Measurements from ENCODE around the gene AP1AR.
"Not testable (repeated sequence)": the region's sequence is repeated elsewhere in the genome, so short reads cannot be mapped to it uniquely, and the experiment has no call there.

Gene AP1AR

DNA sequence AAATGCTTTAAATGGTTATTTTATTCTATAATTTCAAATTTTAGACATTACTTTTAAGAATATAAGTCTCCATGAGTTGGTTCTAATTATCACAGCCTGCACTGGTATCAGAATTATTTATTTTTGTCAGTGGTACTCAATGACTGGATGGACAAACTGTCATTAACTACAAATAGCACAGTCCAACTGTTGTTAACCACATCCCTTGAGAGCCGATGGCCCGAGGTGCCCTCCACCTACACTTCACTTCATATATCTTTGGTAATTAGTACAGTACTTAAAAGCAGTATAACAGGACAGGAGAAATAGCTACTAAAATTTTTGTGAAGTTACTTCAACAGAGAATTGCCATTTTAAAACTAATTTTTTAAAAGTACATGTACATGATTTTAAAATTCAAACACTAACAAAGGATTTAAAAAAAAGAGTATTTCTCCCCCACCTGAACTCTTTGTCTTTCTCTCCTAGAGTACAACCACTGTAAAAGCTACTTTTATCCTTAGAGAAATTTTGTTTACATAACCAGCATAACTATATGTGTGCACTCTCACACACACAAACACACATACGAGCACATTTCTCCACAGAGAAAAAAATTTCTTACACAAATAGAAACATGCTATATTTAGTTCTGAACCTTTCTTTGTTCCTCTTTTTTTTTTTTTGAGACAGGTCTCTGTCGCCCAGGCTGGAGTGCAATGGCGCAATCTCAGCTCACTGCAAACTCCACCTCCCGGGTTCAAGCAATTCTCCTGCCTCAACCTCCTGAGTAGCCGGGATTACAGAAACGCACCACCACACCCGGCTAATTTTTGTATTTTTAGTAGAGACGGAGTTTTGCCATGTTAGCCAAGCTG lies 47.7 kb downstream of the AP1AR start:
- no peak for DNase-seq (ENCODE audit: low read depth)

DNA sequence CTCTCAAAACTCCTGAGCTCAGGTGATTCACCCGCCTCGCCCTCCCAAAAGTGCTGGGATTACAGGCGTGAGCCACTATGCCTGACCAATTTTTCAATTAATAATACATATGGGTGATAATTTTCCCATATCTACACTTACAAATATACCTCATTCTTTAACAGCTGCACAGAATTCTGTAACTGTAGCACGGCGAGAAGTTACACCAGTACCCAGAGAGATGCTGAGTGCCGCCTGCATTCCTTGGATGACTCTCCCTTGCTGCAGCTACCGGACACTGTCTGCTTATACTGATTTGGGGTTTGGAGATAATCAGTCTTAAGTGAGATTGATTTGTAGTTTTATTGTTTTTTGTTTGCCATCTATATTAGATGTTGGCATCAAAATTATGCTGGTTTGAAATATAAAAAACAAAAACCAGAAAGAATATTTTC lies 48.3 kb downstream of the AP1AR start:
- DNase-seq (ENCODE audit: low read depth) = no peak

DNA sequence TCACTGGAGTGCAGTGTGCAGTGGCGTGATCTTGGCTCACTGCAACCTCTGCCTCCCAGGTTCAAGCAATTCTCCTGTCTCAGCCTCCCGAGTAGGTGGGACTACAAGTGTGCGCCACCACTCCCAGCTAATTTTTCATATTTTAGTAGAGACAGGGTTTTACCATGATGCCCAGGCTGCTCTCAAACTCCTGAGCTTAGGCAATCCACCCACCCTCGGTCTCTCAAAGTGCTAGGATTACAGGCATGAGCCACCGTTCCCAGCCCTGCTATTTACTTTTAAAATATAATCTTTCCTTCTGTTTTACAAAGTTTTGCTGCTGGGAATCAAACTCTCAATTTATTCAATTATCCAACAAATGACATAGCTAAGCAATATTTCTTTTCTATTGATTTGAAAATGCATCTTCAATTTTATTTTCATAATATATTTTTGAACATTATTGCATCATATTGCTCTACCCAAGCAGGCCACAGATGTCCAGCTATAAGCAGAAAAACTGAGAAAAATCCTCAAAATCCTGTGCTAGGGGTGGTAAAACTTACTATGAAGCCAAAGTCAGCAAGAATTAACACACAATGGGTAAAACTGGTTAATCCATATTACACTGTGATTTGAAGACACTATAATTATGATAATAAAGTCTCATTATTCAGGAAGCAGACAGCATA lies 48.9 kb downstream of the AP1AR start:
- DNase-seq (ENCODE audit: low read depth) = no peak

DNA sequence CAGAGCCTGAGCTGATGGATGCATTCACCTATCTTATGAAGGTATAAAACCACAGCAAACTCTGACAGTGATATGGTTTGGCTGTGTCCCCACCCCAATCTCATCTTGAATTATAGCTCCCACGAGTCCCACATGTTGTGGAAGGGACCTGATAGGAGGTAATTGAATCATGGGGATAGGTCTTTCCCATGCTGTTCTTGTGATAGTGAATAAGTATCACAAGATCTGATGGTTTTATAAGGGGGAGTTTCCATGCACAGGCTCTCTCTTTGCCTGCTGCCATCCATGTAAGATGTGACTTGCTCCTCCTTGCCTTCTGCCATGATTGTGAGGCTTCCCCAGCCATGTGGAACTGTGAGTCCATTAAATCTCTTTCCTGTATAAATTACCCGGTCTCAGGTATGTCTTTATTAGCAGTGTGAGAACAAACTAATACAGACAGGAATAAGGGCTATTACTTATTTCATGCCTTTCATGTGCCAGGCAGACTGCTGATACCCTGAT lies 50.4 kb downstream of the AP1AR start:
- DNase-seq (ENCODE audit: low read depth) = not testable (repeated sequence)

DNA sequence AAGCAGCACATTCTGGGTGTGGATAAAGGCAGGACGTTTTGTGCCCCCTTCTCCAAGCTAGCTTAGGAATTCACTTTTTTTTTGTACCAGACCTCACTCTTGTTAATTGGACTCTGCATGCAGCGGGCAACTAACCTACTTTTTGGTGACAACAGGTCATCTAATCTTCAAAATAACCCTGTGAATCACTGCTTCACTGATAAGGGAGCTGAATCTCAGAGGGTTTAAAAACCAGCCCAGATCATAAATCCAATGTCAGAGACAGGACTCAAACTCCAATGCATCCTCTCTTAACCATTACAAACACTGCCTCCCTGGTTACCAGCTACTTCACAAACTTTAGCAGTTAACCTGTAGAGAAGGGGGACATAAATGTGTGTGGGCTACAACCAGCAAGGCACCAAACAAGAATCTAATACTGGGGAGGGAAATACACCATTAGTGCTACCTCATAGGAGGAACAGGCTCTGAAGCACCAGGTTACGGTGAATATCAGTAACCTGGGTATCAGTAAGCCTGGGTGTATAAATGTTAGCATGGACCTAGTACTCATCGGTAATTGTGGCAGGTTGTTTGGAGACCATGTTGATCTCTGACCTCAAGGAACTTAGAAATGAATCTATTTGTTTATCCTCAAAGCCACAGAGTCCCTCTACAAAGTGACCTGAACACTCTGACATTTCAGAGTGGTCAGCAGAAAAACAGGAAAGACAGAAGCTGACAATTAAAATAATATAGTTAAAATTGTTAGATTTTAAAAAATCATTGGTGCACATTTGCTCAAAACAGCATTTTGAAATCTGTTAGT lies 51.5 kb downstream of the AP1AR start:
- no peak for DNase-seq (ENCODE audit: low read depth)

DNA sequence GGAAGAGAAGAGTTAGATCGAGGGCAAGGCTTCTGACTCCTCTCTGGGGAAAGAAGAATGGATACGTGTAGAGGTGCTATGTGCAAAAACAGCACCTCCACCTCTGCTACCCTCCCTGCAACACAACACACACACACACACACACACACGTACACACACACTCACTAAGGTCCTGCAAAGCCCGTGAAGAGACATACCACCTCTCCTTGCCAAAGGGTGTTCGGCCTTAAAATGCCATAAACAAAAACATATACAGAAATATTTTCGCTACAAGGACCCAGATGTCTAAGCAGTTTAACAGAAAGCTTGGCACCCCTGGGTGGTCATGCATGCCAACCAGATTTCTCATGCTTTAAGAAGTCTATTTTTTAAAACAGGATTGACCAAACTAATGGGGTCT lies 52.6 kb downstream of the AP1AR start:
- no peak for DNase-seq (ENCODE audit: low read depth)

DNA sequence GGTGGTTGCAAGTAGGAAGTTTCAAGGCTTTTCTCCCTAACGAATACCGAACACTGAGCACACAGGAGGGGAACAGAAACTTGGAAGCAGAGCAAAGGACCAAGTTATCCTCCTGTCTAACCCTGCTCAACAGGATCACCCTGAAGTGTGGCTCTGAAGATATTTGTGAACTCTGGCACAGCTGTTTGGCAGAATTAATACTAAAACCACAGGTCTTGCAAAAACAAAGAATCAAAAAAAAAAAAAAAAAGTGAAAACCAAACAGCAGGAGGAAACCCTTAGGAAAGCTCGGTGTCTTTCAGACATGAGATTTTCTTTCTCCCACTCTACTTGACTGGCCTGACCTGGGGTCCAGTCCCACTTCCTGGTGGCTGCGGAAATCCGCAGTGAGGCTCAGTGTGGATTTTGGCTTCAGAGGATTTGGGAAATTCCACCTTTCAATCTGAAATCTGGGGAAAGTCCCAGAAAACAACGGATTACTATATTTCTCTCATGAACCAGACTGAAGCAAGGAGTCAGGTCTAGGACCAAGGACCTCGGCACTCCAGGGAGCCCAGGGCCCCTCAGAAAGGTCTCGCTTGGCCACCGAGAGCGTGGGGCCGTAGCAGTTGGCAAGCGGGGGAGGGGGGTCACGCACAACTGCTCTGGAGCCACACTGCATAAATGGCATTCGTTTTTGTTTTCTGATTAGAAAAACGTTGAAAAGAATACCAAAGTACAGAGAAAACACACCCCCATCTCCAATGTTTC lies 53.2 kb downstream of the AP1AR start:
- DNase-seq (ENCODE audit: low read depth) = no peak

DNA sequence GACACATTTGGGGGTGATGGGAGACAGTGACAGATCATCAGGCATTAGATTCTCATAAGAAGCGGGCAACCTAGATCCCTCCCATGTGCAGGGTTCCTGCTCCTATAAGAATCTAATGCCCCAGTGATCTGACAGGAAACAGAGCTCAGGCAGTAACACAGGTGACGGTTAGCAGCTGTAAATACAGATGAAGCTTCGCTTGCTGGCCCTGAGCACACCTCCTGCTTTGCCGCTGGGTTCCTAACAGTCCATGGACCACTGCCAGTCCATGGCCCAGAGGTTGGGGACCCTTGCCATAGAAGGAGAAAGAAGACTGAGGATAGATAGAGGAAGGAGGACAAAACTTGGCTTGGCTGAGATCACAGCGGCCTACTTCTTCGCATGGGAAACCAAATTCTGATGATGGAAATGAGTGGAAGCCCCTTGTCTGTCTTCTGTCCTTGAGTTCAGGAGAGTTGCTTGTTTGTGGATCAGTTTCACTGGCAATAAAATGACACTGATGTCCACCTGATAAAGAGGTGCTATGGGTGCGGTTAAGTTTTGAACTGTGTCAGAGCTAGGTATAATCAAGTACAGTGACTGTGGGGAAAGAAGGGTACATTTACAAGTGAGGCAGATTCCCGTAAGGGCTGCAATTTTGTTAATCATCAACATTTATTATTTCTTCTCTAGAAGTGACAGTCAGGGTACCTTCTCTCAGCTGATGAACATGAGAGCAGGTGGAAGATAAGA lies 55.8 kb downstream of the AP1AR start:
- DNase-seq (ENCODE audit: low read depth) = no peak

DNA sequence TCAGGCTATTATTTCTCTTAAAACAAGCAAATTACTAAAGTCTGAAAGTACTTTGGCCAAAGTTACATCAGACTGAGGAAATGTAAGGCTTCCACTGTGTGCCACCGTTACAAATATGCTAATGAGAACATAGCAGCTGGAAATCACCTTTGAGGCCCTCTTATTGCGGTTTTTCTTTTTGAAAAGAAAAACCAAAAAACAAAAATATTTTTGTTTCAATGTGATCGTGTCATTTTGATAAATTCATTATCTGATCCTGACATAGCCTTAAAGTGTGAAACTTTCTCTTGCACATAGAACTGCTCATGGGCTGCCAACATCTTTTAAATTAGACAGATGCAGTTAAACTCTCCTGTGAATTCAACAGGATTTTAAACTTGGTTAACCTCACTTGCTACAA lies 56.9 kb downstream of the AP1AR start:
- no peak for DNase-seq (ENCODE audit: low read depth)

DNA sequence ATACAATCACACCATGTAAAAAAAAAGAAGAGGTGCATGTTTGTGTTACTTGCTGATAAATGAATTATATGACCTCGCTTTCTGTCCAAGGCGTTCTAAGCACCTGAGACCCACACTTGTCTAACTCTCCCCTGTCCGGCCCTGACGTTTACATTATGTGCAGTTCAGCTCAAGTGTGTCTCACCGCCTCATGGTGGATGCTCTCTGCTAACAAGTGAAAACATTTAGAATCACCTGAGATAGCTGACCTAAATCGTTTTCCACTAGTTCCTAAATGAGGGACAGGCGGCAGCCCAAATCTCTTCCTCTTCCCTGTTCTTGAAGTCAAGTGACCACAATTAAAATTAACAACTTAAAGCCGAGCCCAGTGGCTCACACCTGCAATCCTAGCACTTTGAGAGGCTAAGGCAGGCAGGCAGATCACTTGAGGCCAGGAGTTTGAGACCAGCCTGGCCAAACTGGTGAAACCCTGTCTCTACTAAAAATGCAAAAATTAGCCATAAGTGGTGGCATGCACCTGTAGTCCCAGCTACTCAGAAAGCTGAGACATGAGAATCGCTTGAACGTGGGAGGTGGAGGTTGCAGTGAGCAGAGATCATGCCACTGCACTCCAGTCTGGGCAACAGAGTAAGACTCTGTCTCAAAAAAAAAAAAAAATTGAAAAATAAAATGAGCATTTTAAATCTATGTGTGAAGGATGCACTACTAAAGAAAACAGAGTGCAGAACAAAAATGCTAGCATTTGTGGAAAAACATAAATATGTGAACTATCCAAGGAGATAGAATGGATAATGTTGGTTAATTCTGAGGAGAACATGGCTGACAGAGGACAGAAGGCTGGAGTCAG lies 58.0 kb downstream of the AP1AR start:
- DNase-seq (ENCODE audit: low read depth) = no peak

DNA sequence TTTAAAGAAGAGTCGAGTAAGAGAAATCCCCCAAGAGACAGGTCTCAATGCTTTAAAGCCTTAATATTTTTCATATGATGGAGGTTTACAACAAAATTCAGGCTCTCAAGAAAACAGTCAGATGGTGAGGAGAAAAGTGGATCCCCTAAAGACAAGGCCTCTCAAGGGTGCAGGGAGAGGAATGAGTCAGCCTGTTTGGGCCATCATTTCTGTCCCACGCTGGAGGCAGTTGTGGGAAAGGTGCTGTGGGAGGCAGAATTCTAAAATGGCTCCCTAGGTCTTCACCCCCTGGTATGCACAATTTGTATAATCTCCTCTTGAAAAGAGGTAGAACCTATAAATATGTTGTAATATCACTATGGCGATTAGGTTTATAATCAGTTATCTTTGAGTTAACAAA lies 58.8 kb downstream of the AP1AR start:
- no peak for DNase-seq (ENCODE audit: low read depth)

DNA sequence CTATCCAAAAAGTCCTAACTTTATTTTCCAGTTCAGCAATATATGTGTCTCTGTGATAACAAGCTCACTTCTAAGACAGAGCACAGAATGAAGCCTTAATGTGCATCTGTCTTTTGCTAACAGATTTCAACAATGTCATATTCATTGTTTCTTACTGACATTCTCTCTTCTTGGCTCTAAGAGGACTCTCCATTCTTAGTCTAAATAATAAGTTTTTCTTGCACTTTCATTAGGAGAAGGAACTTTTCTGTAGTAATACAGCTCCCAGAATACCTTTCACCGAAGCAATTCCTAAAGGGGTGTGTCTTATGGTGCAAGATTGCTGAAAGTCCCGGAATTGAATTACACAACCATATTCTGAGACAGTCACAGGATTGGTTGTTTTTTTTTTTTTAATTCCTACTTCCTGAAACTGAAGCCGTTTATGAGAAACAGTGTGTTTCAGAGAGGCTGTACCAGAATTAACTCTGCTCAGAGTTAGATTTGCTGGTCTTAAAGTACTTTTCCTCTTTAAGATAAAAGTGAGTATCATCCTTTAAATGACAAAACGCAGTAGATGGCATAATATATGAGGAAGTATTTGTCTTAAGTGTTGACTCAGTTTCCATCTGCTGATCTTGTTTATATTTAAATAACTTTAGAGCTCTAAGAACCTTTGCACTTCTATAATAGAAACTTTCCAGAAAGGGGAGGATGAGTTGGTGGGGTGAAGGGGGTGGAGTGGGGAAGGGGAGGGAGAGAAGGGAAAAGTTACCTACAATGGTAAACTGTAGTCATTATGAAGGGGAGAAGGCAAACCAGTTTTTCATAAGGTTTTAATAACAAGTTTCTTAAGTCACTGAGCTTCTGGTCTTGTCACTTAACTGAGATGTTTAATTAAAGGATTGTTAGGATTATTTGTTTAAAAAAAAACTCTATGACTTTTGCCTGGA lies 65.6 kb downstream of the AP1AR start, which contains the start of gene ALPK1:
TSS of gene ALPK1 (plus strand) at position 421 of the 932 bp plus-strand sequence.
- DNase-seq (ENCODE audit: low read depth) = no peak

DNA sequence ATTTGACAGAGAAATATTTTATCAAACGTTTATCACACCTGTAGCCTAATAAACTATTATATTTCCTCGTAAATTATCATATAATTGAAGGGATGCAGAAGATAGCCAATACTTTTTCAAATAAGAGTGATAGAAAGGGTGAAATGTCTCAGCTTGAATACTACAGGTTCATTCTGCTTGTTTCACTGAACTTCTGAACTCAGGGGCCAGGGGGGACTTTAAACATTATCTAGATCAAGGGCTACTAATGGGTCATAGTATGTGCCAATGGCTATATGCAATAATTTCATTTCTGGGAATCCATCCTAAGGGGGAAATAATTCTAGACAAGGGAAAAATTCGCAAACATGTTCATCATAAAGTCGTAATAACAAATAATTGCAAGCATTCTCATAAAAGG lies 68.1 kb downstream of the AP1AR start:
- DNase-seq (ENCODE audit: low read depth) = no peak

DNA sequence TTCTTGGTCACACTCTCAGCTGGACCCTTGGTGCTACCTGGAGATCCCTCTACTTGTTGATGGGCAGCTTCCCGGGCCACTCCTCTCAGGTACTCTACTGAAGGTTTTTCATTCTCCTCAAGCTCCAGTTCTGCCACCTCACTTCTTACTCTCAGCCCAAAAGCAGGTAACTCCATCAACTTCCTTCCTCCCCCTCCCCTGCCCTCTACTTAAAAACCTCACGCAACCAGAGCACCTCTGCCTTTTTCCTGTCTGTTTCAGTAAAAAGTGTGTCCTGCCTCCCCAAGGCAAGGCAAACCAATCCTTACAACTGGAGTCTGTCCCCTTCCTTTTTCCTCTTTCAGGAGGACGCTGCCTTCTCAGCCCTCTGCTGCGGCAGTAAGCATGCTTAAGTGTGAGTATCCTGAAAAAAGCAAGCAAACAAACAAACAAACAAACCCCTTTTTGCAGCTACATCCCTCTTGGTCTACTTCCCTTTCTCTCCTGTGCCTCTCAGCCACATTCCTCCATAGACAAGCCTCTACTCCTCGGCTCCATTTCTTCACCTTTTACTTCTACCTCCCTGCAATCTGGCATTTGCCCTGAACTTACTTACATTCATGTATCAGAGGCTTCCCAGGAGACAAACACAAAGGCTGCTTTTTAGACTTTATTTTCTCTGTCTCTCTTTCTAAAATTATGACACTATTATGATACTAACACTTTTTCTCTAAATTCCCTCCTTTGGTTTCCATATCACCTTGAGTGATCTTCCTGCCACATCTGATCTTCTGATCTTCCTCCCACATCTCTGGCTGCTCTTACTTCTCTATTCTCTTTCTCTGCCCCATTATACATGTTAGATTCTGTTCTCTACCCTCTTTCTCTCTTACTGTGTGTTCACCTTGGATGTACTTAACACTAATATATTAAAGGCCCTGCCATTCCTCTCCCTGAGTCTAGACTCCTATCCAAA lies 71.0 kb downstream of the AP1AR start:
- DNase-seq (ENCODE audit: low read depth) = no peak

DNA sequence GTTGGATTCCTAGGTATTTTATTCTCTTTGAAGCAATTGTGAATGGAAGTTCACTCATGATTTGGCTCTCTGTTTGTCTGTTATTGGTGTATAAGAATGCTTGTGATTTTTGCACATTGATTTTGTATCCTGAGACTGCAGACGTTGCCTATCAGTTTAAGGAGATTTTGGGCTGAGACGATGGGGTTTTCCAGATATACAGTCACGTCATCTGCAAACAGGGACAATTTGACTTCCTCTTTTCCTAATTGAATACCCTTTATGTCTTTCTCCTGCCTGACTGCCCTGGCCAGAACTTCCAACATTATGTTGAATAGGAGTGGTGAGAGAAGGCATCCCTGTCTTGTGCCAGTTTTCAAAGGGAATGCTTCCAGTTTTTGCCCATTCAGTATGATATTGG lies 73.9 kb downstream of the AP1AR start:
- DNase-seq (ENCODE audit: low read depth) = not testable (repeated sequence)

DNA sequence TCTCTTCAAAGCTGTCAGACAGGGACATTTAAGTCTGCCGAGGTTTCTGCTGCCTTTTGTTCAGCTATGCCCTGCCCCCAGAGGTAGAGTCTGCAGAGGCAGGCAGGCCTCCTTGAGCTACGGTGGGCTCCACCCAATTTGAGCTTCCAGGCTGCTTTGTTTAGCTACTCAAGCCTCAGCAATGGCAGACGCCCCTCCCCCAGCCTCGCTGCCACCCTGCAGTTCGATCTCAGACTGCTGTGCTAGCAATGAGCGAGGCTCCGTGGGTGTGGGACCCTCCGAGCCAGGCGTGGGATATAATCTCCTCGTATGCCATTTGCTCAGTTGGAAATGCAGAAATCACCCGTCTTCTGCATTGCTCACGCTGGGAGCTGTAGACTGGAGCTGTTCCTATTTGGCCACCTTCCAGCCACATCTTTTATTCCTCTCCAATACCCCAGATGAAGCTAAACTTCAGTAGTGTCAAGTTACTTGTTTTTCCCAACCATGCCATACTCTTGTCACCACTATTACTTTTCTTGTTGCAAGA lies 77.7 kb downstream of the AP1AR start:
- DNase-seq (ENCODE audit: low read depth) = not testable (repeated sequence)

DNA sequence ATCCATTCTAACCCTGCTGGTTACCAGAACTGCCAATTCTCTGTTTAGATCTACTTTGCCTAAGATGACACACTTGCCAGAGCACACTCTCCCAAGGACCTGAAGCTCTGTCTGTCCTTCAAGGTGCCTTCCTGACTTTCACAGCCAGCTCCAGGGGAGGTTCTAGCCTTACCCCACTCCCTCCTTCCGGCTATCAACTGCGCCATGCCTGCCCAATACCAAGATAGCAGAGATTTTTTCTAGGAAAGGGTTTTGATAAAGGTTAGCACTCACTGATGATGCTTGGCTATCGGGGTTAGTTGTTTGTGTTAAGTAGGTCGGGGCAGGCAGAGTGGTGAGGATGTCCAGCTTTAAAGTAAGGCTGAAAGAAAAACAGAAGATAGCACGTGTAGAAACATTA lies 79.9 kb downstream of the AP1AR start:
- DNase-seq (ENCODE audit: low read depth) = no peak

Data from activated T-cell treated with anti-CD3 and anti-CD28 coated beads for 1 hour (primary cell).